Activated CD8-positive, alpha-beta T cell treated with anti-CD3 and anti-CD28 coated beads for 36 hours (primary cell): Measurements from ENCODE around the gene ZWILCH. TPM values are rescaled to one million over a fixed set of nuclear protein-coding genes. Genes with fewer than 3 reads are reported as not detected.

Experiments
- ATAC-seq: fragments of 200-7000 bp; cut with Tn5 transposase; one replicate; pipeline ENCODE4 v1.10.0; 2021; ENCODE audit warnings: mild to moderate bottlenecking, moderate library complexity
- CTCF ChIA-PET: fragments of 350-600 bp; sonication (Branson Sonifier 250); formaldehyde crosslinking; loops from one replicate; lab custom pipeline; 2021; ENCODE audit warnings: antibody characterized with exemption; lab: Charles Lee
- POLR2A ChIA-PET: fragments of 350-600 bp; sonication (Branson Sonifier 250); formaldehyde crosslinking; loops from one replicate; lab custom pipeline; 2021; ENCODE audit warnings: antibody characterized with exemption; lab: Charles Lee
- DNase-seq: peaks from one replicate; pipeline ENCODE4 v3.0.0-alpha.2; 2020
- H3K27ac Mint-ChIP-seq: one replicate; pipeline ENCODE4 v1.8.0; 2021; ENCODE audit warnings: mild to moderate bottlenecking, mixed read lengths
- H3K27me3 Mint-ChIP-seq: one replicate; pipeline ENCODE4 v1.8.0; 2021; ENCODE audit warnings: mixed read lengths
- H3K36me3 Mint-ChIP-seq: one replicate; pipeline ENCODE4 v1.8.0; 2021; ENCODE audit warnings: low read depth, mixed read lengths
- H3K4me1 Mint-ChIP-seq: one replicate; pipeline ENCODE4 v1.8.0; 2021; ENCODE audit warnings: low read depth, mixed read lengths
- H3K4me3 Mint-ChIP-seq: one replicate; pipeline ENCODE4 v1.8.0; 2021; ENCODE audit warnings: mild to moderate bottlenecking, moderate library complexity, mixed read lengths
- H3K9me3 Mint-ChIP-seq: one replicate; pipeline ENCODE4 v1.8.0; 2021; ENCODE audit warnings: mixed read lengths
- intact Hi-C: fragments of 100-400 bp; cut with micrococcal nuclease; formaldehyde crosslinking; loops from one replicate; pipeline ENCODE4 v1.10.0; 2022
- total RNA-seq, 2 experiments: library from RNA; stranded (reverse); gene quantifications; one replicate each; pipeline ENCODE4 v1.2.3, GENCODE V29; 2021
- TF ChIP-seq, protein P1 (sequence below): fragments of 200-600 bp; IDR thresholded peaks from one replicate; pipeline ENCODE4 v1.8.0; 2022; ENCODE audit warnings: antibody characterized with exemption, mild to moderate bottlenecking

The ZWILCH gene
- total RNA-seq, 2 experiments from 2014 or later = 29.9 to 30.2 TPM

DNA sequence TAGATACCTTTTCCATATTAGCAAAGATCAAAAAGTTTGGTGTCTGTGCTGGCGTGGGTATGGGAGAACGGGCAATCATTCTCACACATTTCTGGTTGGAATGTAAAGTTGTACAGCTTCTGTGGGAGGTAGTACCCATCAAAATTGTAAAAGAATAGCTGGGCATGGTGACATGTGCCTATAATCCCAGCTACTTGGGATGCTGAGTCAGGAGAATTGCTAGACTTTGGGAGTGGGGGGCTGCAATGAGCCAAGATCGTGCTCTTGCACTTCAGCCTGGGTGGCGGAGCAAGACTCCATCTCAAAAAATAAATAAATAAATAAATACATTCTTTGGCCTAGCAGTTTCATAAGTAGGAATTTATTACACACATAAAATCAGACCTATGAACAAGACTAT is 37.8 kb downstream of the ZWILCH start:
- H3K4me1 Mint-ChIP-seq = no peaks in the 10 kb centered on the region
- H3K36me3 Mint-ChIP-seq = peaks cover 34% of the 10 kb centered on the region
- H3K9me3 Mint-ChIP-seq = no peaks in the 10 kb centered on the region
- ChIA-PET POLR2A (interaction anchor here (0.7 kb wide), 1 partner anchor 91 kb away, joined by 3 read pairs; no protein-coding TSS in a partner anchor), CTCF (interaction anchor here (1.4 to 1.5 kb wide), 2 partner anchors 12 to 309 kb away, joined by 3 to 5 read pairs; no protein-coding TSS in a partner anchor)
- ATAC-seq (no peak), DNase-seq (no peak)
- no peak overlapping the region for H3K4me3 Mint-ChIP-seq
- no peak overlapping the region for H3K27ac Mint-ChIP-seq
- no peaks in the 10 kb centered on the region for H3K27me3 Mint-ChIP-seq
- intact Hi-C loops = no loop called here
- TF ChIP-seq, protein P1, sequence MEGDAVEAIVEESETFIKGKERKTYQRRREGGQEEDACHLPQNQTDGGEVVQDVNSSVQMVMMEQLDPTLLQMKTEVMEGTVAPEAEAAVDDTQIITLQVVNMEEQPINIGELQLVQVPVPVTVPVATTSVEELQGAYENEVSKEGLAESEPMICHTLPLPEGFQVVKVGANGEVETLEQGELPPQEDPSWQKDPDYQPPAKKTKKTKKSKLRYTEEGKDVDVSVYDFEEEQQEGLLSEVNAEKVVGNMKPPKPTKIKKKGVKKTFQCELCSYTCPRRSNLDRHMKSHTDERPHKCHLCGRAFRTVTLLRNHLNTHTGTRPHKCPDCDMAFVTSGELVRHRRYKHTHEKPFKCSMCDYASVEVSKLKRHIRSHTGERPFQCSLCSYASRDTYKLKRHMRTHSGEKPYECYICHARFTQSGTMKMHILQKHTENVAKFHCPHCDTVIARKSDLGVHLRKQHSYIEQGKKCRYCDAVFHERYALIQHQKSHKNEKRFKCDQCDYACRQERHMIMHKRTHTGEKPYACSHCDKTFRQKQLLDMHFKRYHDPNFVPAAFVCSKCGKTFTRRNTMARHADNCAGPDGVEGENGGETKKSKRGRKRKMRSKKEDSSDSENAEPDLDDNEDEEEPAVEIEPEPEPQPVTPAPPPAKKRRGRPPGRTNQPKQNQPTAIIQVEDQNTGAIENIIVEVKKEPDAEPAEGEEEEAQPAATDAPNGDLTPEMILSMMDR = no peak

DNA sequence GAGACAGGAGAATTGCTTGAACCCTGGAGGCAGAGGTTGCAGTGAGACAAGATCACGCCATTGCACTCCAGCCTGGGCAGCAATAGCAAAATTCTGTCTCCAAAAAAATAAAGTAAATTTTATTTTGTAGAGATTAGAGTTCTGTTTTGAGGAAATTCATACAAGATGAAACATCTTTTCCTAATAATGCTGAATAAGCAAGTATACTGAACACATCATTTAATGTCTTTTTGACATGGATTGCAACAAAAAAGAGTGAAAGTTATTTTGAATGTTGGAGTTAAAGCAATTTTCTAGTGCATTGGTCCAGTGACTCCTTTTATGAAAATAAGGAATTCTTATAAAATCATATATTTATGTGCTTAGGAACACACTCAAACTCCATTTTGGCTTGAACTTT is 40.1 kb downstream of the ZWILCH start:
- CTCF ChIA-PET = no interaction called here
- H3K36me3 Mint-ChIP-seq = peaks cover 20% of the 10 kb centered on the region
- intact Hi-C loops = no loop called here
- TF ChIP-seq, protein P1 = no peak
- ATAC-seq = no peak
- no peaks in the 10 kb centered on the region for H3K27me3 Mint-ChIP-seq
- POLR2A ChIA-PET = no interaction called here
- no peak for DNase-seq
- no peaks in the 10 kb centered on the region for H3K9me3 Mint-ChIP-seq
- no peak overlapping the region for H3K27ac Mint-ChIP-seq
- H3K4me1 Mint-ChIP-seq = no peaks in the 10 kb centered on the region
- H3K4me3 Mint-ChIP-seq = no peak overlapping the region

DNA sequence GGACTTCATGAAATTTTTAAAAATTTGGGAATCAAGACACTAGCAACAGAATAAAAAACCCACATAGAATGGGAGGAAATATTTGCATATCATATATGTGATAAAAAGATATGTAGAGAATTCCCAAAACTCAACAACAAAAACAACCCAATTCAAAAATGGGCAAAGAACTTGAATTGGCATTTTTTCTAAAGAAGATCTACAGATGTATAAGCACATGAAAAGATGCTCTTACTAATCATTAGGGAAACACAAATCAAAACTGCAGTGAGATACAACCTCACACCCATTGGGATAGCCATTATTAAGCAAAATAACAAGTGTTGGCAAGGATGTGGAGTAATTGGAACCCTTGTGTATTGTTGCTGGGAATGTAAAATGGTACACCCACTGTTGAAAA is 50.6 kb downstream of the ZWILCH start:
- no peak for DNase-seq
- Mint-ChIP-seq H3K9me3 (peaks cover 4% of the 10 kb centered on the region), H3K27ac (no peak overlapping the region), H3K36me3 (peaks cover 18% of the 10 kb centered on the region), H3K27me3 (no peaks in the 10 kb centered on the region), H3K4me3 (no peak overlapping the region), H3K4me1 (peaks cover 2% of the 10 kb centered on the region)
- TF ChIP-seq, protein P1 = no peak
- ChIA-PET POLR2A (interaction anchor here (0.6 kb wide), 1 partner anchor 50 kb away, joined by 3 read pairs; no protein-coding TSS in a partner anchor), CTCF (interaction anchor here (1.3 kb wide), 1 partner anchor 12 kb away, joined by 3 read pairs; no protein-coding TSS in a partner anchor)
- intact Hi-C loops = no loop called here
- ATAC-seq = no peak

DNA sequence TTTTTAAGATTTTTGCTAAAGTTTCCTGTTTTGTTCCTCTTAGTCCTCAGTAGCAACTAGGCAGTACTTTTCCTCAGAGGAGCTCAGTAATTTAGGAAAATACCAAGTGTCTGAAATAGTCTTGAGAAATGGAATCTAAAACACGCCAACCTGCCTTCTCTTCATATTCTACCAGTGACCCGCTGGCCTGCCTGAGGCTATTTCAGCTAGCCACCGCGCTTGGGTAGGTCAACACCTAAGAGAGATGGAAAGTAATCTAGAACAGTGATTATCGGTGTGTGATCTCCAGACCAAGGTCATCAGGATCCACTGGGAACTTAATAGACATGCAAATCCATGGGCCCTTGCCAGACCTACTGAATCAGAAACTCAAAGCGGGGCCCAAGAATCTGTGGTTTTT is 53.1 kb downstream of the ZWILCH start:
- CTCF ChIA-PET = no interaction called here

DNA sequence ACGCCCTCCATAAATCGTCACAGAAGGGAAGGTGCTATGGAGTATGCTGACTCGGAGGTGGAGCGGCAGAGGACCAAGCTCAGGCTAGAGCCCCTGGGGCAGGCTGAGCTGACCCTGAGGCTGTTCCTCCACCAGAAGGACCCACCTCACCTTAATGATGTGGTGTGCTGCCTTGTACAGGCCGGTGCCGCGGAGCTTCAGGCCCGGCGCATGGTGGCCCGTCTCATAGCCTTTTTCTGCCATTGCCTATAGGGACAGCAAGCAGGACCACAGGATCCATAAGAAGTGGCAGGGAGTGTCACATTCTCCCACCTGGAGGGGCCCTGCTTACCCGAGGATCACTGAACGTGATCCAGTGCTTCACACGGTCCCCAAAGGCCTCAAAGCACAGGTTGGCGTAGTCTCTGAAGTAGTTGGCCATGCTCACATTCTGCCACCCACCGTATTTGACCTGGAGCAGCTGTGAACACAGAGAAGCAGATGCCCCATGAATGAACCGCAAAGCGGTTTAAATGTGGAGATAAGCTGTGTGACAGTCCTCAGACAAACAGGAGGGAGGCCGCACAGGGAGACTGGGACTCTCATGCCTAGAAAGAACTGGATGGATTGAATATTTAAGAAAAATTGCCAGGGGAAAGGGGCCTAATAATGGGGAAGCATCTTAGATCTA is 55.9 kb downstream of the ZWILCH start:
- Mint-ChIP-seq H3K4me3 (no peak overlapping the region), H3K27ac (no peak overlapping the region), H3K4me1 (no peaks in the 10 kb centered on the region), H3K27me3 (no peaks in the 10 kb centered on the region), H3K9me3 (no peaks in the 10 kb centered on the region), H3K36me3 (no peaks in the 10 kb centered on the region)
- POLR2A ChIA-PET = no interaction called here
- CTCF ChIA-PET = interaction anchor here (1.4 kb wide), 1 partner anchor 291 kb away, joined by 3 read pairs; no protein-coding TSS in a partner anchor
- TF ChIP-seq, protein P1 = no peak
- intact Hi-C loops = no loop called here
- ATAC-seq (no peak), DNase-seq (no peak)

More for the DNA sequence above, 53.1 kb downstream of the ZWILCH start:
- TF ChIP-seq, protein P1 = no peak
- no peak for DNase-seq
- Mint-ChIP-seq H3K4me3 (no peak overlapping the region), H3K27me3 (no peaks in the 10 kb centered on the region), H3K27ac (no peak overlapping the region), H3K4me1 (no peaks in the 10 kb centered on the region), H3K9me3 (peaks cover 4% of the 10 kb centered on the region), H3K36me3 (peaks cover 9% of the 10 kb centered on the region)
- no peak for ATAC-seq
- POLR2A ChIA-PET = no interaction called here
- intact Hi-C loops = no loop called here
